H1 (cell line): ENCODE measurements around the gene UBE3B. TPM values are rescaled to one million over a fixed set of nuclear protein-coding genes. Genes with fewer than 3 reads are reported as not detected.

ENCODE experiments used
- JUN ChIP-seq: IDR thresholded peaks from 2 replicates; pipeline ENCODE4 v1.6.1; 2011; ENCODE audit warnings: low read depth, mild to moderate bottlenecking, improper control_type of control experiment, low read length
- polyA plus RNA-seq, 7 experiments: library from polyadenylated mRNA; depleted of rRNA in 3 of 7; stranded (reverse) in 5 of 7; unstranded in 2 of 7; fragments of >200 nt in 5 of 7; fragments of 200-250 nt in 2 of 7; gene quantifications; 1 replicate in 5 of 7; 2 replicates in 1 of 7; 4 replicates in 1 of 7; pipeline versions ENCODE4 v1.2.1 to v1.2.3, GENCODE V29; 2011 to 2013; ENCODE audit warnings: missing spikeins in 2 of 7, mixed read lengths in 2 of 7
- total RNA-seq: library from RNA; stranded (reverse); fragmentation: NEBNext Ultra II Directional; extraction: Animal tissue kit (Norgen Biotek cat#: 25700); gene quantifications from 2 replicates; pipeline ENCODE4 v1.2.1, GENCODE V29; 2021

UBE3B gene
- total and polyA plus RNA-seq, 2 of the 8 experiments (the other 6 are each of a cell fraction or from before 2014, with no cell fraction given) = 14.0 to 21.1 TPM

- no peak for TF ChIP-seq JUN
- TF ChIP-seq, all 59 proteins: peak for 0
Measured at GRCh38 chr12:109553906-109554500, 76.6 kb downstream of the UBE3B start (continued).
